GM19351 (cell line): Measurements from ENCODE around the gene HTR1A.

Source experiments
- ATAC-seq: cut with Tn5 transposase; IDR thresholded peaks from one replicate; pipeline ENCODE4 v1.9.1; 2021; ENCODE audit warnings: mild to moderate bottlenecking, moderate library complexity; ENCODE audit not compliant: unreplicated experiment

The HTR1A gene

GRCh38 chr5:63962279-63962678 is at the start of gene HTR1A:
Gene HTR1A (minus strand): TSS chr5:63962445. CDS start chr5:63961719, 726 bp downstream.
- no peak for ATAC-seq

GRCh38 chr5:64003966-64004365 is 41.7 kb upstream of the HTR1A start:
- no peak for ATAC-seq

GRCh38 chr5:64000096-64000495 is 37.9 kb upstream of the HTR1A start:
- ATAC-seq = no peak

DNA sequence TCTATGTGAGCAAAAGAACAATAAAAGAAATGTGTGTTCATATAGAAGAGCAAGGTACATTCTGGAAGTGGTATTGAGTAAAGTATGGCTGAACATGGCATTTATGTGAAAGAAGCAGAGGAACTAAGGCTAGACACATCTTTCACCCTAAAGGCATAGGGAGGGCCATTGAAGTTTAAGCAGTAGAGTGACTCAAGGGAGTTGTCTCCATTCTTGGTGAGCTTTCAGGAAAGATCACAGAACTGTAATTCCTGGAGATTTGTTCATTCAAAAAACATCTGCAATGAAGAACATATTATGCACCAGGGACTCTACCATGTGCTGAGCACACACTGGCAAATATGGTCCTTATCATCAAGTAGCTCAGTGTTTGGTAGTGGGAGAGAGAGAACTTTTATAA is 24.8 kb upstream of the HTR1A start:
- ATAC-seq = no peak

GRCh38 chr5:63981864-63982263 is 19.6 kb upstream of the HTR1A start:
- ATAC-seq = no peak

DNA sequence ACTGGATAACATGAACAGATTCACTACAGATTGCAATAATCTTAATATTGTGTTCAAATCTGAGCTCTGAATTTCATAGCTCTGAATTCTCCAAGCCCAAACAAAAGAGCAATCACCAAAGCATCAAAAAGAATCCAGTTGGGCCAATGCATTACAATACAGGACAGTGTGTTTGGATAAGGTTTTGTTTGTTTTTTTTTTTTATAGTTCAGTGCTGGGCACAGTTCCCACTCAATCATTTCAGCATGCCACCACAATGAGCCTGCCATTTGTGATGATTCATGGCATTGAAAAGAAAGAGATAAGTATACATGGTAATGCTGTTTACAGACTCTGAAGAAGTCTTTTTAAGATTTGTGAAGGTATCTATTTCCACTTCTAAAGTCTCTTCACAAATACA is 1.7 kb upstream of the HTR1A start:
- ATAC-seq = no peak

DNA sequence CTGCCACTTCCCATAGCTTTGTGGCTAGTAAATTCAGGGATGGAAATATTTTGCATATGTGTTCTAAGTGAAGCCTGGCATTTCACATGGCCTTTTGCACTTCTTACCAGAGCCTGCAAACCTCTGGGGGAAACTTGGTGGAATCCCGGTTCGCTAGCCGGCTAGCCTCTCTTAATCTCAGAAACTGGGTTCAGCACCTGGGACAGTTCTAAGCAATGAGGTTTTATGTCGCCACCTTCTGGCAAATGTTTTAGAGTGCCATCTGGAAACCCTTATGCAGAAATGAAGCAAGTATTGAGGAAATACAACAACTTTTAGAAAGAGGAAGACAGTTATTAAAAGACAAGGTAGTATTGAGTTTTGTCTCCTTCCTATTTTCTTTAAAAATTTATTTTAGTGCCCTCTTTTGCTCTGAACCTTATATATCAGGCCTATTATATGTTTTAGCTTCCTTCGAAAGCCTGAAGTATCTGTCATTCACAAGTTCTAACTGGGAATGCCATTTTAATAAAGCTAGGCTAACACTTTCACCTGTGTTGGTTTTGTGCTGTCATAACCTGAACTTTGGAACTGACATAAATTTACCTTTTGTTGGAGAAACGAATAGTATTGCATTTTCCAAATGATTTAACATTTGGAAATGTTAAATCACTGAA is 963 bp upstream of the HTR1A start:
- peak; percentile 91 for ATAC-seq

- no peak for ATAC-seq
Measured at GRCh38 chr5:63961598-63962161, 565 bp downstream of the HTR1A start.

DNA sequence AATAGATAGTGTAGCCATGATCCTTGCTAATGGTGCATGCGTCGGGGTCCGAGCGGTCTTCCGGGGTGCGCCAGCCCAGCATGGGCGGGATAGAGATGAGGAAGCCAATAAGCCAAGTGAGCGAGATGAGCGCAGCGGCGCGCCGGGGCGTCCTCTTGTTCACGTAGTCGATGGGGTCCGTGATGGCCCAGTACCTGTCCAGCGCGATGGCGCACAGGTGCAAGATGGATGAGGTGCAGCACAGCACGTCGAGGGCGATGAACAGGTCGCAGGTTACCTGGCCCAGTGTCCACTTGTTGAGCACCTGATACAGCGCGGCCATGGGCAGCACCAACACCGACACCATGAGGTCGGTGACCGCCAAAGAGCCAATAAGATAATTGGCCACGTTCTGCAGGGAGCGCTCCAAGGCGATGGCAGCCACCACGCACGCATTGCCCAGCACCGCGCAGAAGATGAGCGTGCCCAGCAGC is 1.1 kb downstream of the HTR1A start:
- ATAC-seq = no peak

GRCh38 chr5:63960646-63961045 is 1.6 kb downstream of the HTR1A start:
- ATAC-seq = no peak

DNA sequence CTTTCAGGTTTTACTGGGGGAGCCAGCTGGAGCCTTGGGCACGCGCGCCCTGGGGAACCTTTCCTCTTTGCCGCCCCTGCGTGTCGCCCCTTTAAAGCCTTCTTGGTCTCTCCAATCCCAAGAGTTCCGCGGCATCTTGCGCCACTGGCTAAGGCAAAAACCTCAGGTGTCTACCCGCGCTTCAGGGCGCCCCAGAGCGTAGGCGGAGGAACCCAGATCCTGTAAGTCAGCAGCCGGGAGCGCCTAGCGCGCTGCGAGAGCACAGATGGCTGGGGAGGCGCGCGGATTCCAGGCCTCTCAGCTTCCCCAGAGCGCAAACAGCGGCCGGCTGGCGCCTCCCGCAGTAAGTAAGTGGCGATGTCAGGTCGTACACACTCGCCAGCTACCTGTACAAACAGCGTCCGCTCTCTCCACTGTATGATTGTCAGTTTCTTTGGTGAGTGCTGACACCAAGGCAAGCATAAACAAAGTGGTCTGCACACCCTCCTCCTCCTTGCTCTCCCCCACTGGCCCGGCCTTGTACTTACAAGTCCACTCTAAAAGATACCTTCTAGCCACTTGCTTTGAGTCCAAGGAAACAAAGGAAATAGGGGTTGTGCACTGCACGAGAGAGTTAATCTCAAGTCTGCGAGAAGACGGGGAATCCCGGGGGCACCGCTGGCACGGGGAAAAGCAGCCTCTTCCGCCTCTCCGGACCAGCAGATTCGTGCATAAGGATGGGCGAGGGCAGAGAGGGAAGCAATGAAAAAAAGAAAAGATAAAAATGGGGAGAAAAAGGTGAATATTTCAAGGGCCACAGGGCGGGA is 2.9 kb downstream of the HTR1A start:
- no peak for ATAC-seq

DNA sequence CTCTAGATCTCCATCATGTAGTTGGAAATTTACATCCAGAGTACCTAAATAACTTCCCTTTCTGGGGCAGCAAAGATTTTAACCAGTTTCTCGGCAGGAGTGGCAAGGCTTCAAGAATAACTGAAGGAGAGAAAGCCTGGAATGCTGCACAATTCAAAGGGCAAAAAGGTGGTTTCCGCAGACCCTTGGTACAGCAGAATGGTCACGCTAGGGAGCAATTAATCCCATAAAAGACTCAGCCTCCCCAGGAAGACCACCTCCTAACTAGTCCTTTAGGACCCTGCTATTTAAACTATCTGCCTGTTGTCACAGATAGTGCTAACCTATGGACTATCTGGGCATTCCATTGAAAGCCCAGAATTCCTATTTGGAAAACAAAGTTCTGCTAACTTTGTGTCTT is 3.6 kb downstream of the HTR1A start:
- no peak for ATAC-seq

DNA sequence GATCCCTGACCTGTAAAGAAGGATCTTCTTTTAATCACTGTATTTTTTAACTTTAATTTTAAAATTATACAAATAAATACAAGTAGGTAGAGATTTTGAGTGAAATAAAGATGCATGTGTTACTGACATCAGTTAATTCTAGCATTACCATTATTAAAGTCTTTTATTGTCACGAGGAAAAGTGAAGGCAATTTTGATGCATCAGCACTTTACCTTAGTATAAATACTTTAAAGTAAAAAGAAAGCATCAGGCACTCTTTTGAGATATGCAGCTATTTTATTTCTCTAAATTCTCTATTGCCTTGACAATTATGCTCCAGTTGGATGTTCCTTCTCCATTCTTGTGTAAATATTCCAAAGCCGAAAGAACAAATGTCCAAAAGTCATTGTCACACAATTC is 4.6 kb downstream of the HTR1A start:
- no peak for ATAC-seq

DNA sequence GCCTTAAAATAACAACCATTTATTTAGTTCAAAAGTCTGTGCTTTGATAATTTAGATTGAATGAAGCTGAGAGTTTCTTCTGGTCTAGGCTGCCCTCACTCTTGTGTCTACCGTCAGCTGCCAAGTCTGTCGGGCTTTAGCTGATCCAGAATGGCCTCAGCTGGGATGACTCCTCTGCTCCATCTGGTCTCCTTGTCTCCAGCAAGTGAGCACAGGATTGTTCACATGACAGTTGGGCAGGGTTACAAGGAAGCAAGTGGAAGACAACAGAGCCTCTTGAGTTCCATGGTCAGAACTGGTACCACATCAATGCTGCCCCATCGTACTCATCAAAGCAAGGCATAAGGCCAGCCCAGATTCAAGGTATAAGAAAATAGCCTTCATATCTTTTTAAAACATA is 9.0 kb downstream of the HTR1A start:
- no peak for ATAC-seq

DNA sequence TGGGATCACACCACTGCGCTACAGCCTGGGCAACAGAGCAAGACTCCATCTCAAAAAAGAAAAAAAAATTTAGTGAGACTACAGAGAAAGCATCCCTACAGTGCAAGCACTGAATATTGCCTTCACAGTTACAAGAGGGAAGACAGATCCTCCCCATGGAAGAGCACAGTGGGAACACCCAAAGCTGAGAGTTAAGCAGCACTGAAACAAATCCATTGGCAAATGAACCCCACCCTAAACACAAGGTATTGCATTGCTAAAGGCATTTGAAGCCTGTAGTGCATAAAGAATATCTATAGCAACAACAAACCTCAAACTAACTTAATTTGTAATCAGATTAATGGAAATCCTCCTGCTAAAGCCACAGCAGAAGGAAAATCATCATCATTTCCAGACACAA is 27.1 kb downstream of the HTR1A start:
- ATAC-seq = no peak

GRCh38 chr5:63931836-63932235 is 30.4 kb downstream of the HTR1A start:
- ATAC-seq = no peak

- ATAC-seq = no peak
Measured at GRCh38 chr5:63928451-63928850, 33.8 kb downstream of the HTR1A start.

- no peak for ATAC-seq
Measured at GRCh38 chr5:63923914-63924313, 38.3 kb downstream of the HTR1A start.

- ATAC-seq = no peak
Measured at GRCh38 chr5:63919763-63920478, 42.3 kb downstream of the HTR1A start.

- ATAC-seq = no peak
Measured at GRCh38 chr5:63916786-63917185, 45.5 kb downstream of the HTR1A start.

DNA sequence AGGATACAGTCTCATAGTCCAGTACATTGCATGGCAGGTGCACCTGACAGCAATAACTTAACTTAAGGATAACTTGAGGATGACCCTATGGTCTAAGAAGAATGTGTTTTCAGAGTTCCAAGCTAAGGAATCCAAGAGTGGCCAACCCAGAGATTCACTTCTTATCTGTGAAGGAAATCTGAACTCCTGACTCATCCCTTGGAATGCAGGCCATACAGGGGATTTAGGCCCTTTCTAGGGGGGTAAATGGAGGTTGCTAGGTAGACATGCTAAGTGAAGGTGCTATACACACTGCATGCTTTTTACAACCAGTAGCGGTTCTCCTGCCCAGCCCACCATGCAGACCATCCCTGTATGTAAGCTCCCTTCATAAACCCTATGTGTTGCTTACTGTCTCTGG is 50.4 kb downstream of the HTR1A start:
- ATAC-seq = no peak
